Naive thymus-derived CD4-positive, alpha-beta T cell (primary cell): ENCODE measurements around the gene CEP164. TPM values are rescaled to one million over a fixed set of nuclear protein-coding genes. Genes with fewer than 3 reads are reported as not detected.
A peak's percentile ranks its signal among the peaks of the same experiment; 100 is the strongest.

Source experiments
- ATAC-seq: fragments of 150-1000 bp; cut with Tn5 transposase; 2 replicates; pipeline ENCODE4 v1.10.0; 2021; ENCODE audit warnings: mild to moderate bottlenecking, moderate library complexity
- CTCF ChIA-PET: fragments of 350-600 bp; sonication (Branson Sonifier 250); formaldehyde crosslinking; loops from one replicate; lab custom pipeline; 2021; ENCODE audit warnings: antibody characterized with exemption; lab: Charles Lee
- POLR2A ChIA-PET: fragments of 350-600 bp; sonication (Branson Sonifier 250); formaldehyde crosslinking; loops from one replicate; lab custom pipeline; 2021; ENCODE audit warnings: antibody characterized with exemption, inconsistent platforms; lab: Charles Lee
- DNase-seq, 9 donors: peaks; one replicate each; pipeline versions ENCODE4 v3.0.0 to v3.0.0-alpha.2; 2020 to 2022; ENCODE audit warnings: mixed read lengths in 1 of 9
- H3K27ac ChIP-seq: one replicate; pipeline ENCODE4 v1.7.0; 2013; ENCODE audit warnings: mild to moderate bottlenecking, low read depth, low read length, moderate library complexity
- H3K27me3 ChIP-seq, 2 donors: one replicate each; pipeline ENCODE4 v1.7.0; 2013; ENCODE audit warnings: low read length in 2 of 2, mild to moderate bottlenecking in 2 of 2, moderate library complexity in 2 of 2; ENCODE audit not compliant: control insufficient read depth in 2 of 2, insufficient read depth in 2 of 2
- H3K36me3 ChIP-seq, 3 experiments: 1 replicate in 2 of 3; 2 replicates in 1 of 3; pipeline ENCODE4 v1.7.0; 2013; ENCODE audit warnings: low read length in 3 of 3, mild to moderate bottlenecking in 3 of 3, moderate library complexity in 1 of 3; ENCODE audit not compliant: insufficient read depth in 3 of 3, control insufficient read depth in 2 of 3
- H3K4me1 ChIP-seq, 2 donors: one replicate each; pipeline ENCODE4 v1.7.0; 2013; ENCODE audit warnings: low read length in 2 of 2, mild to moderate bottlenecking in 2 of 2, moderate library complexity in 1 of 2; ENCODE audit not compliant: control insufficient read depth in 2 of 2, insufficient read depth in 2 of 2
- H3K4me3 ChIP-seq: 2 replicates; pipeline ENCODE4 v1.7.0; 2013; ENCODE audit warnings: mild to moderate bottlenecking, low read length
- H3K9me3 ChIP-seq, 3 experiments: 1 replicate in 2 of 3; 2 replicates in 1 of 3; pipeline ENCODE4 v1.7.0; 2013; ENCODE audit warnings: low read length in 3 of 3; ENCODE audit not compliant: control insufficient read depth in 2 of 3
- H3K27ac Mint-ChIP-seq, 9 donors: one replicate each; pipeline ENCODE4 v1.8.0; 2020 to 2022; ENCODE audit warnings: mixed read lengths in 9 of 9, mild to moderate bottlenecking in 8 of 9, moderate library complexity in 5 of 9, inconsistent platforms in 2 of 9
- H3K27me3 Mint-ChIP-seq, 5 donors: one replicate each; pipeline ENCODE4 v1.8.0; 2021 to 2022; ENCODE audit warnings: mixed read lengths in 5 of 5, mild to moderate bottlenecking in 1 of 5
- H3K36me3 Mint-ChIP-seq, 5 donors: one replicate each; pipeline ENCODE4 v1.8.0; 2020 to 2022; ENCODE audit warnings: mixed read lengths in 5 of 5, mild to moderate bottlenecking in 3 of 5, inconsistent platforms in 1 of 5
- H3K4me1 Mint-ChIP-seq, 7 donors: one replicate each; pipeline ENCODE4 v1.8.0; 2020 to 2022; ENCODE audit warnings: mixed read lengths in 7 of 7, mild to moderate bottlenecking in 3 of 7, inconsistent platforms in 1 of 7
- H3K4me3 Mint-ChIP-seq, 10 donors: one replicate each; pipeline ENCODE4 v1.8.0; 2020 to 2022; ENCODE audit warnings: mild to moderate bottlenecking in 10 of 10, mixed read lengths in 10 of 10, moderate library complexity in 6 of 10, inconsistent platforms in 2 of 10
- H3K9me3 Mint-ChIP-seq, 11 donors: one replicate each; pipeline ENCODE4 v1.8.0; 2020 to 2022; ENCODE audit warnings: mixed read lengths in 11 of 11, mild to moderate bottlenecking in 4 of 11, inconsistent platforms in 1 of 11, moderate library complexity in 1 of 11
- intact Hi-C, 2 donors: fragments of 100-400 bp; cut with micrococcal nuclease; formaldehyde crosslinking; loops; one replicate each; pipeline ENCODE4 v1.15.1; 2023
- polyA plus RNA-seq, 2 donors: library from polyadenylated mRNA; unstranded; fragments of 300-500 nt; fragmentation: Illumina TruSeq; gene quantifications; one replicate each; pipeline ENCODE4 v1.2.3, GENCODE V29; 2021
- total RNA-seq, 6 experiments: library from RNA in 5 of 6; stranded (reverse) in 5 of 6; gene quantifications; 1 replicate in 5 of 6; 2 replicates in 1 of 6; pipeline ENCODE4 v1.2.3 and lab custom pipeline; 2021 to 2026

CEP164 gene
- total and polyA plus RNA-seq, 7 experiments from 2014 or later = 16.2 to 47.6 (median 36.7) TPM

DNA sequence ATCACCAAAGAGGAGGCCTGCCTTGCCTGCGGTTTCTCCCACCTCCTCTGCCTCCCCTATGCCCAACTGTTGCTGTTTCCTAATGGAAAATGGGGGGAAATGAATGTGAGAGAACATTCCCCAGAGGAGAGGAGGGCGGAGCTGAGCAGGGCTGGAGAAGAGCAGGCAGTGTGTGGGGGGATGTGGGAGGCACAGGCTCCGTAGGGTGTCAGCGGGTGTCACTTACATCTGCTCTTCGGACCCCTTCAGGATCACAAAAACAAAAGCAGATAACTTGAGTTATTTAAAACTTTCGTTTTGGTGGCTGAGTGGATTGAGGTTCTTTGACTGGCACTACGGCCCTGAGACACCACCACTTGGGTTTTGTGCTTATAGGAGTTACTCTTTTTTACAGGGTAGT is 93.8 kb downstream of the CEP164 start:
- H3K27ac ChIP-seq = no peak overlapping the region
- Mint-ChIP-seq H3K9me3 (no peaks in the 10 kb centered on the region), H3K4me3 (no peak overlapping the region), H3K27ac (no peak overlapping the region), H3K4me1 (peaks cover 0 to 8% (median 5%) of the 10 kb centered on the region in 7 donors), H3K27me3 (peaks cover 0 to 10% (median 3%) of the 10 kb centered on the region in 5 donors), H3K36me3 (no peaks in the 10 kb centered on the region)
- no peaks in the 10 kb centered on the region for H3K36me3 ChIP-seq
- intact Hi-C loops = loop anchor here in 1 of 2 donors (10.0 kb wide), 1 partner anchor 523 kb away; no protein-coding TSS in a partner anchor
- no peaks in the 10 kb centered on the region for H3K27me3 ChIP-seq
- no peaks in the 10 kb centered on the region for H3K9me3 ChIP-seq
- DNase-seq (no peak), ATAC-seq (no peak)
- POLR2A ChIA-PET = no interaction called here
- CTCF ChIA-PET = no interaction called here
- H3K4me1 ChIP-seq = no peaks in the 10 kb centered on the region
- H3K4me3 ChIP-seq = no peak overlapping the region

DNA sequence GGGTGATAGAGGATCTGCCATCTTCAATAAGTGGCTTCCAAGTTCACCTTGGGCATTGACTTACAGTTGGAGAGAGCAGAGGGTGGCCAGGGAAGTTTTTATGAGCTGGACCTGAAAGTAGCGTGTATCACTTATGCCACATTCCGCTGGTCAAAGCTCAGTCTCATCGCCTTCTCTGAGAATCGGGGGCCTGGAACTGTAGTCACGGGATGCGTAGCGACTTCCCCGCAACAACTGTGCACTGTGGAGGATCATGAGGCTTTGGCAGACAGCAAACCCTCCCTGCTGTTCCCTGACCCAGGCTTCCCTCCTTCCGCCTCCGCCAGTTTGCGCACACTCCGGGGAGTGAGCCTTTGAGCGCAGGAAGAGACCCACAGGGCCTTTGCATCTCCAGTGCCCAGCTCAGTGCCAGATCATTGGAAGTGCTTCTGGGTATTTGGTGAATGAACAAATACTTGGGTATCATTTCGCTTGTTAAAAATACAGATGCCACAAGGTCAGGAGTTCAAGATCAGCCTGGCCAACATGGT is 95.5 kb downstream of the CEP164 start:
- Histone ChIP-seq H3K4me3 (no peak overlapping the region), H3K27me3 (no peaks in the 10 kb centered on the region), H3K27ac (no peak overlapping the region), H3K36me3 (no peaks in the 10 kb centered on the region), H3K4me1 (no peaks in the 10 kb centered on the region), H3K9me3 (no peaks in the 10 kb centered on the region)
- H3K9me3 Mint-ChIP-seq = no peaks in the 10 kb centered on the region
- ChIA-PET POLR2A (no interaction called here), CTCF (interaction anchor here (1.4 kb wide), 1 partner anchor 748 kb away, joined by 4 read pairs; no protein-coding TSS in a partner anchor)
- peaks cover 0 to 13% (median 10%) of the 10 kb centered on the region in 7 donors for H3K4me1 Mint-ChIP-seq
- no peak for DNase-seq
- H3K36me3 Mint-ChIP-seq = no peaks in the 10 kb centered on the region
- ATAC-seq = no peak
- H3K27me3 Mint-ChIP-seq = peaks cover 0 to 15% (median 3%) of the 10 kb centered on the region in 5 donors
- H3K4me3 Mint-ChIP-seq = no peak overlapping the region
- intact Hi-C loops = loop anchor here in 1 of 2 donors (10.0 kb wide), 1 partner anchor 522 kb away; no protein-coding TSS in a partner anchor
- no peak overlapping the region for H3K27ac Mint-ChIP-seq

DNA sequence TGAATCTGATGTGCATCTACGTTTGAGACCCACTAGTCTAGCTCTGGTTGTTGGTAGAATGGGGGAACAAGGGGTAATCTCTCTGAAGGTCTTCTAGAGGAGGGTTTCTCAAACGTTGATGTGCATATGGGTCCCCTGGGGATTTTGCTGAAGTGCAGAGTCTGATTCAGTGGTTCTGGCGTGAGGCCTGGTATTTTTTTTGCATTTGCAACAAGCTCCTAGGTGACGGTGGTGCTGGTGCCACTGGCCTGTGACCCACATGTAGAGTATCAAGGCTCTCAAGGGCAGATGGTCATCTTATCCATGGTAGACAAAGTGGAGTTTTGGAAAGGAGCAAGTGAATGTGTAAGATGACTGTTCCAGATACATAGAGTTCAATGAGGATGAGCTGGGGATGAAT is 97.1 kb downstream of the CEP164 start:
- no peak overlapping the region for H3K27ac Mint-ChIP-seq
- H3K4me1 Mint-ChIP-seq = peaks cover 0 to 13% (median 10%) of the 10 kb centered on the region in 7 donors
- H3K36me3 Mint-ChIP-seq = no peaks in the 10 kb centered on the region
- intact Hi-C loops = loop anchor here in 1 of 2 donors (5.0 to 10.0 kb wide), 2 partner anchors 520 to 628 kb away; no protein-coding TSS in a partner anchor
- no peak for ATAC-seq
- H3K27me3 Mint-ChIP-seq = peaks cover 0 to 15% (median 3%) of the 10 kb centered on the region in 5 donors
- no peaks in the 10 kb centered on the region for H3K36me3 ChIP-seq
- no peak for DNase-seq
- H3K4me3 Mint-ChIP-seq = no peak overlapping the region
- H3K9me3 Mint-ChIP-seq = no peaks in the 10 kb centered on the region
- no peaks in the 10 kb centered on the region for H3K4me1 ChIP-seq
- no peak overlapping the region for H3K4me3 ChIP-seq
- no peaks in the 10 kb centered on the region for H3K27me3 ChIP-seq
- ChIA-PET CTCF (interaction anchor here (2.4 kb wide), 1 partner anchor 522 kb away, joined by 11 read pairs; no protein-coding TSS in a partner anchor), POLR2A (no interaction called here)
- no peaks in the 10 kb centered on the region for H3K9me3 ChIP-seq
- no peak overlapping the region for H3K27ac ChIP-seq

DNA sequence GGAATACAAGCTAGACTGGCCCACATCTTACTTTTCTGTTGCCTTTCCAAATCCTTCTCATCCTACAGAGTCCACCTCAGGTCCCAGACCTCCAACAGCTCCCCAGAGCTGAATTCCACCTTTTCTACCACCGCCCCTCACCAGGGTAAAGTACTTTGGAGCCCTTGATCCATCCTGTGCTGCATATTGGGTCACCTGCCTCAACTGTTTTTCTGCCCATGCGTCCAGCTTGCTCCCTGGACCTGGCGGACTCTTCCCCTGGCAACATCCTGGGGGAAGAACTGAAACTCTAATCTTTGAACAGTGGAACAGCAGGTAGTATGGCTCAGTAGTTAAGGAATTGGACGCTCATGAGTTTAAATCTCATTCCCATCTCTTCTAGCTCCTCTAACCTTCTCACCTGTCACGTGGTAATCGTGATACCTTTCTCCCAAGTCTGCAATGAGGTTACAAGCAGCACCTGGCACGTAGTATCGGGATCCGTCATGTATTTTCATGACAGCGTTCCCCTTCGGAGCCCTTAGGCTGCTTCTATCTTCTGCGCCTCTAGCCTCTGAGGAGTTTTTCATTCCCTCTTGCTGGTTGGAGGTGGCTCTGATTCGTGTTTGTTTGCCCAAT is 98.1 kb downstream of the CEP164 start:
- no peak overlapping the region for H3K4me3 ChIP-seq

DNA sequence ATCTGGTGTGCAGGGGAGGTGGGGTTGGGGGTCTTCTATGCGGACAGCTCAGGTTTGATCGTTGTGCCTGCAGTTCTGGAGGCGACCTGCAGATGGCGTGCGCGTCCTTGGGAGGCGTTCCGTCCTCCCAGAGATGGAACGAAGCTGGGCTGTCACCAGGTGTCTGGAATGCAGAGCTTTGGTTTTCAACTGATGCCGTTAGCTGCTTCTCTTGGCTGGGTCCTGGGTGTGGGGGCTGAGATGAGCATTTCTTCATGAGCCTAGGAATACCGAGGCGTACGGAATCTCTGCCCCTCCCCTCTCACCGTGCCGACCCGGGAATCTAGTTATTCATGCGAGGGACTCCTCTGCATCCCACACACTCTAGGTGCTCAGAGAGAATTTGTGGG is 98.6 kb downstream of the CEP164 start:
- intact Hi-C loops = loop anchor here (2.0 to 10.0 kb wide), 4 partner anchors 383 to 626 kb away; no protein-coding TSS in a partner anchor
- H3K4me1 Mint-ChIP-seq = peaks cover 0 to 13% (median 10%) of the 10 kb centered on the region in 7 donors
- CTCF ChIA-PET = interaction anchor here (0.6 to 2.4 kb wide), 13 partner anchors 8 to 745 kb away, joined by 3 to 12 read pairs (median 4); partner anchors contain the start of gene IL10RA
- DNase-seq (peak; percentile 7 to 77 (median 48)), ATAC-seq (peak; percentile 73)
- H3K9me3 Mint-ChIP-seq = no peaks in the 10 kb centered on the region
- no peak overlapping the region for H3K27ac Mint-ChIP-seq
- H3K9me3 ChIP-seq = no peaks in the 10 kb centered on the region
- H3K27me3 ChIP-seq = no peaks in the 10 kb centered on the region
- peak overlapping the region in 5 of 10 donors; percentile 20 to 53 (median 42) for H3K4me3 Mint-ChIP-seq
- H3K27me3 Mint-ChIP-seq = peaks cover 0 to 15% (median 3%) of the 10 kb centered on the region in 5 donors
- POLR2A ChIA-PET = no interaction called here
- no peak overlapping the region for H3K27ac ChIP-seq
- H3K36me3 Mint-ChIP-seq = no peaks in the 10 kb centered on the region
- no peaks in the 10 kb centered on the region for H3K4me1 ChIP-seq
- no peak overlapping the region for H3K4me3 ChIP-seq
- no peaks in the 10 kb centered on the region for H3K36me3 ChIP-seq

More for the DNA sequence above, 98.1 kb downstream of the CEP164 start:
- H3K9me3 Mint-ChIP-seq = no peaks in the 10 kb centered on the region
- CTCF ChIA-PET = interaction anchor here (0.6 to 2.4 kb wide), 11 partner anchors 10 to 746 kb away, joined by 3 to 12 read pairs (median 6); no protein-coding TSS in a partner anchor
- intact Hi-C loops = loop anchor here (2.0 to 10.0 kb wide), 4 partner anchors 383 to 627 kb away; no protein-coding TSS in a partner anchor
- H3K27me3 Mint-ChIP-seq = peaks cover 0 to 15% (median 3%) of the 10 kb centered on the region in 5 donors
- H3K27me3 ChIP-seq = no peaks in the 10 kb centered on the region
- DNase-seq (no peak), ATAC-seq (no peak)
- H3K27ac ChIP-seq = no peak overlapping the region
- no peaks in the 10 kb centered on the region for H3K9me3 ChIP-seq
- H3K27ac Mint-ChIP-seq = no peak overlapping the region
- no peaks in the 10 kb centered on the region for H3K36me3 ChIP-seq
- H3K4me1 ChIP-seq = no peaks in the 10 kb centered on the region
- POLR2A ChIA-PET = no interaction called here
- peaks cover 0 to 13% (median 10%) of the 10 kb centered on the region in 7 donors for H3K4me1 Mint-ChIP-seq
- H3K4me3 Mint-ChIP-seq = peak overlapping the region in 1 of 10 donors; percentile 20
- H3K36me3 Mint-ChIP-seq = no peaks in the 10 kb centered on the region

DNA sequence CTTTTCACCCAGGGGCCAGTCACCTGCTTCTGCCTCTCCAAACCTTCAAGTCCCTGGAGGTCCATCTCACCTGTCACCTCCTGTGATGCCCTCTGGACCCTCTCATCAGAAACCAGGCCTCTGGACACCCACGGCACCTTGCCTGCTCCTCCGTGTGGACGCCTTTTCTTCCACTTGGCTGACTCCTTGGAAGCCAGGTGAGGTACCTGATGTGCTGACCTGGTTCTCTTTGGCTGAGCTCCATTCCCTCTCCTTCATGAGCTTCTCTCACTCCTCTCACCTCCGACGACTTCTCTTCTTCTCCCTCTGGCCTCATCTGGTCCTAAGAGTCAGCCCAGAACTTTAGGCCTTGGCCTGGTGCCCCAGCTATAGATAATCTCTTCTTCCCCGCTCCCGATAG is 99.3 kb downstream of the CEP164 start:
- no peaks in the 10 kb centered on the region for H3K9me3 ChIP-seq
- Mint-ChIP-seq H3K9me3 (no peaks in the 10 kb centered on the region), H3K27ac (no peak overlapping the region), H3K27me3 (peaks cover 0 to 15% (median 3%) of the 10 kb centered on the region in 5 donors), H3K36me3 (no peaks in the 10 kb centered on the region), H3K4me1 (peaks cover 0 to 13% (median 10%) of the 10 kb centered on the region in 7 donors), H3K4me3 (peak overlapping the region in 5 of 10 donors; percentile 23 to 53 (median 42))
- intact Hi-C loops = loop anchor here (2.0 to 10.0 kb wide), 4 partner anchors 382 to 625 kb away; no protein-coding TSS in a partner anchor
- DNase-seq (no peak), ATAC-seq (no peak)
- no peaks in the 10 kb centered on the region for H3K27me3 ChIP-seq
- no peak overlapping the region for H3K4me3 ChIP-seq
- ChIA-PET CTCF (interaction anchor here (1.1 to 2.4 kb wide), 7 partner anchors 9 to 626 kb away, joined by 4 to 12 read pairs (median 7); no protein-coding TSS in a partner anchor), POLR2A (no interaction called here)
- H3K36me3 ChIP-seq = no peaks in the 10 kb centered on the region
- no peaks in the 10 kb centered on the region for H3K4me1 ChIP-seq
- H3K27ac ChIP-seq = no peak overlapping the region
